ENCODE results near the gene UBE2J2. TPM values are rescaled to one million over a fixed set of nuclear protein-coding genes. Genes with fewer than 3 reads are reported as not detected.

Gene UBE2J2
- polyA plus RNA-seq, 1 of the 3 experiments (the other 2 are of a cell fraction) = 47.5 TPM

- Histone ChIP-seq H3K79me2 (ENCODE audit: insufficient read depth) (no peaks in the 10 kb centered on the region), H3K4me3 (ENCODE audit: low read depth in 2 of 2, low read length in 1 of 2) (no peak overlapping the region), H4K20me1 (ENCODE audit: insufficient read depth) (0 out of 2 replicates have a peak, but pooled peaks cover 11% of the 10 kb centered on the region), H3F3A (replicated peaks; ENCODE audit: insufficient read depth) (no peaks in the 10 kb centered on the region), H3K9me2 (no peaks in the 10 kb centered on the region), H3K9me3 (no peaks in the 10 kb centered on the region), H3K27me3 (ENCODE audit: insufficient read depth) (no peaks in the 10 kb centered on the region), H2AFZ (ENCODE audit: low read depth) (no peak overlapping the region), H3K27ac (ENCODE audit: low read depth in 2 of 2, low read length in 1 of 2) (no peak overlapping the region), H3K4me2 (no peak overlapping the region), H3K4me1 (ENCODE audit: control insufficient read depth in 1 of 2, insufficient read depth in 2 of 2, low read depth in 1 of 2, low read length in 1 of 2) (no peaks in the 10 kb centered on the region; a peak in 1 of 4 replicates), H3K9ac (no peak overlapping the region), H3K36me3 (replicated peaks in 1 of 2; ENCODE audit: control insufficient read depth in 1 of 2, insufficient read depth in 2 of 2, low read length in 1 of 2) (peaks cover 0 to 39% of the 10 kb centered on the region in 2 experiments)
- POLR2A ChIA-PET = no interaction called here
- no peak for TF ChIP-seq ZBTB33 (IDR thresholded peaks at IDR 0.05; ENCODE audit: borderline replicate concordance, low read depth)
- TF ChIP-seq SMC3 (IDR thresholded peaks at IDR 0.05; ENCODE audit: low read depth, low read length) = no peak
- TF ChIP-seq MAX (IDR thresholded peaks at IDR 0.05; ENCODE audit: low read depth) = no peak
- TF ChIP-seq PBX3 (IDR thresholded peaks at IDR 0.05) = no peak
- TF ChIP-seq EZH2phosphoT487 (IDR thresholded peaks at IDR 0.05; ENCODE audit: borderline replicate concordance, low read depth) = no peak
- TF ChIP-seq SIN3A (IDR thresholded peaks at IDR 0.05; ENCODE audit: borderline replicate concordance, low read depth, low read length) = no peak
- no peak for TF ChIP-seq EP300 (IDR thresholded peaks at IDR 0.05; ENCODE audit: borderline replicate concordance in 1 of 2, low read depth in 1 of 2, low read length in 1 of 2)
- no peak for TF ChIP-seq TCF12 (IDR thresholded peaks at IDR 0.05)
- TF ChIP-seq CHD2 (IDR thresholded peaks at IDR 0.05; ENCODE audit: low read length, partially characterized antibody) = no peak
- no peak for TF ChIP-seq RCOR1 (IDR thresholded peaks at IDR 0.05; ENCODE audit: low read length)
- TF ChIP-seq, protein P1, sequence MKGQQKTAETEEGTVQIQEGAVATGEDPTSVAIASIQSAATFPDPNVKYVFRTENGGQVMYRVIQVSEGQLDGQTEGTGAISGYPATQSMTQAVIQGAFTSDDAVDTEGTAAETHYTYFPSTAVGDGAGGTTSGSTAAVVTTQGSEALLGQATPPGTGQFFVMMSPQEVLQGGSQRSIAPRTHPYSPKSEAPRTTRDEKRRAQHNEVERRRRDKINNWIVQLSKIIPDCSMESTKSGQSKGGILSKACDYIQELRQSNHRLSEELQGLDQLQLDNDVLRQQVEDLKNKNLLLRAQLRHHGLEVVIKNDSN (IDR thresholded peaks at IDR 0.05; ENCODE audit: borderline replicate concordance, low read depth) = no peak
- no peak for TF ChIP-seq FOSL2 (IDR thresholded peaks at IDR 0.05; ENCODE audit: borderline replicate concordance, low read depth)
- no peak for TF ChIP-seq POLR2AphosphoS5 (IDR thresholded peaks at IDR 0.05; ENCODE audit: low read depth, low read length)
- TF ChIP-seq MXI1 (IDR thresholded peaks at IDR 0.05; ENCODE audit: low read depth, low read length) = no peak
- no peak for TF ChIP-seq RXRA (IDR thresholded peaks at IDR 0.05; ENCODE audit: borderline replicate concordance, low read depth)
- no peak for TF ChIP-seq GATA2 (CRISPR knock-in tag; IDR thresholded peaks at IDR 0.05)
- DNase-seq = no peak
- CTCF ChIA-PET = interaction anchor here (1.4 to 2.0 kb wide), 4 partner anchors 38 to 222 kb away, joined by 3 to 11 read pairs (median 5); no protein-coding TSS in a partner anchor
- 97% methylated on average over 26 of the region's 50 CpGs for WGBS (ENCODE audit: low lambda C conversion rate)
These were observed 19.5 kb downstream of the UBE2J2 start for GRCh38 chr1:1253972-1254666.

All from SK-N-SH (cell line).